Measurements from ENCODE around the gene RIC8B. TPM values are rescaled to one million over a fixed set of nuclear protein-coding genes. Genes with fewer than 3 reads are reported as not detected.

RIC8B gene, protein sequence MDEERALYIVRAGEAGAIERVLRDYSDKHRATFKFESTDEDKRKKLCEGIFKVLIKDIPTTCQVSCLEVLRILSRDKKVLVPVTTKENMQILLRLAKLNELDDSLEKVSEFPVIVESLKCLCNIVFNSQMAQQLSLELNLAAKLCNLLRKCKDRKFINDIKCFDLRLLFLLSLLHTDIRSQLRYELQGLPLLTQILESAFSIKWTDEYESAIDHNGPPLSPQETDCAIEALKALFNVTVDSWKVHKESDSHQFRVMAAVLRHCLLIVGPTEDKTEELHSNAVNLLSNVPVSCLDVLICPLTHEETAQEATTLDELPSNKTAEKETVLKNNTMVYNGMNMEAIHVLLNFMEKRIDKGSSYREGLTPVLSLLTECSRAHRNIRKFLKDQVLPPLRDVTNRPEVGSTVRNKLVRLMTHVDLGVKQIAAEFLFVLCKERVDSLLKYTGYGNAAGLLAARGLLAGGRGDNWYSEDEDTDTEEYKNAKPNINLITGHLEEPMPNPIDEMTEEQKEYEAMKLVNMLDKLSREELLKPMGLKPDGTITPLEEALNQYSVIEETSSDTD
- 9.3 and 14.0 TPM in 2 replicates for total RNA-seq

DNA sequence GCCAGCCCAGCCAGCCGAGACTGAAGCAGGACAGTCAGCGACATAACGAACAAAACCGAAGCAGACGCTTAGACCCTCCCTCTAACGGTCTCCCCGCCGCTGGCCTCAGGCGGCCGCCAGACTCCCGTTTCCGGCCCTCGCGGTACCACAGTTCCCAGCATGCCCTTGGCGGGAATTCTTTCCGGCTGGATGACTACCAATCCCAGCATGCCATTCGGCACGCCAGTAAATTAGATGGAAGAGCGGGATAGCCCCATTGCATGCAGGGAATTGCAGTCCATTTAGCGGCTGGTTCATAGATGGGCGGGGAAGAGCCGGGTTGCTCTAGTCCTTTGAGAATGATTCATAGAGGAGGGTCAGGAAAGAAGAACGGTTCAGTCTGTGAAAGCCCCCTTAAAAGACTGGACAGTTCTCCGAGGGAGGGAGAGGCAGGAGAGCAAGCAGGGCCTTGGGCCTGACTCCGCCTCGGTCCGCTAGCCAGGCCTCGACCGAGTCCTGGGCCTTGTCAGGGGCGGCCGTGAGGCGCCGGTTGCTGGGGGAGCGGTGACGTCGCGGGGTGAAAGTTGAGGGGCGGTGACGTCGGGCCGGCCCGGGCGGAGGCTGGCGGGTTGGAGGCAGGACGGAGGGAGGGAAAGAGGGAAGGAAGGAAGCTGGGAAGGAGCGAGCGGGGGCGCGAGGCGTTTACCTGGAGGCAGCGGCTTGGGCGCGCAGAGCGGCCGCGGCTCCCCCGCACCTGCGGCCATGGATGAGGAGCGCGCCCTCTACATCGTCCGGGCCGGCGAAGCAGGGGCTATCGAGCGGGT lies at the start of gene RIC8B:
RIC8B (plus strand) TSS at position 678 of the 803 bp plus-strand sequence; CDS start at position 742, 64 bp downstream.

Other genes with a start within 250 kb of the RIC8B start
- gene RFX4, start 191.7 kb upstream of the RIC8B start, total RNA-seq = not detected in 2 replicates
- gene TMEM263, start 181.2 kb downstream of the RIC8B start, total RNA-seq = 109 and 119 TPM in 2 replicates
- 4.7 and 10.2 TPM in 2 replicates for gene MTERF2, start 212.5 kb downstream of the RIC8B start, total RNA-seq

All from bronchial smooth muscle cell (primary cell).